NB4 (cell line): ENCODE measurements around the gene CD3E.

ENCODE experiments used
- CTCF ChIP-seq: IDR thresholded peaks from one replicate; pipeline ENCODE4 v1.5.1; 2012; ENCODE audit warnings: low read depth, low read length
- POLR2A ChIP-seq: IDR thresholded peaks from 2 replicates; pipeline ENCODE4 v1.6.1; 2011; ENCODE audit warnings: mild to moderate bottlenecking; ENCODE audit not compliant: insufficient read length; ENCODE audit errors: extremely low read depth

DNA sequence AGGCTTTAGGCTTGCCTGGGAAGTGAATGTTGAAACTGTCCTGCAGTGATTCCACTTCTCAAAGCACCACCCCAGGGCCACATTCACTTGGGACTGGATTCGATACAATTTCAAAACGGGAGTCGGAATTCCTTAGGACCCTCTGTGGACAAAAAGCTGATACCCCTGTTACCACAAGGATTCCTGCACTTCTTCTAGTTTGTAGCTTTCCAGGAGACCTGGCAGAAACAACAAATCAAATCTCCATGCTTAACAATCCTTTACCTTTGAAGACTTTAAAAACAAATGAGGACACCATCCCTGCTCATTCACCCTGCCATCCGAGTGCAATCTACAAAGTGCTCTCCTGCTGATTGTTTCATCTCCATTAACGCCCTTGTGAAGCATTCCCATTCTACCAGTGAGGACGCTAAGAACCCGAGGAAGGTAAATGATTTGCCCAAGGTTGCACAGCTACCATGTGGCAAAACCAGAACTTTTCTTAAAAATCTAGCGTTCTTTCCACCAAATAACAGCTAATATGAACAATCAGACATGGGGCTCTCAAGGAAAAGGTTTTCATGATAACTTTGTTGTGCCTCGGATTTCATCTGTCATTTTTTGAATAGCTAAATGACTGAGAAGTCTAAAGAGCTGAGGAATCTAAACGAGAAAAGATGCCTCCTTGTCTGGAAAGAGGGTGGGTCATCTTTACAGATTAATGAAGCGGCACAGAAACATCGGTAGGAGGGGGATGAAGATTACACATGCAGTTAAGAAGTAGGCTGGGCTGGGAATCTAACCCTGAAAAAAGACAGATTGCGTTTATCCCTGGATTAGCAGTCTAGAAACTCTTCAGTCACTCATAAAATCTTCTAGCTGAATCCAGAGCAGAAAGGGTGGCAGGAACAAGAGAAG is 39.7 kb upstream of the CD3E start:
- no peak for TF ChIP-seq POLR2A
- no peak for TF ChIP-seq CTCF
